Natural killer cell (primary cell): Measurements from ENCODE around the gene SOX10. TPM values are rescaled to one million over a fixed set of nuclear protein-coding genes. Genes with fewer than 3 reads are reported as not detected.

ENCODE experiments used
- ATAC-seq, 3 donors: fragments of 150-1000 bp in 2 of 3; fragments of 200-7000 bp in 1 of 3; cut with Tn5 transposase; 1 replicate in 1 of 3; 2 replicates in 2 of 3; pipeline ENCODE4 v1.10.0; 2021; ENCODE audit warnings: mild to moderate bottlenecking in 2 of 3, moderate library complexity in 2 of 3
- DNase-seq, 2 donors: peaks; one replicate each; pipeline versions ENCODE4 v3.0.0 to v3.0.0-alpha.2; 2013 to 2021; ENCODE audit warnings: mixed read lengths in 1 of 2
- H3K27ac ChIP-seq: one replicate; pipeline ENCODE4 v1.5.1; 2013; ENCODE audit warnings: mild to moderate bottlenecking, low read length
- H3K27me3 ChIP-seq: one replicate; pipeline ENCODE4 v1.6.1; 2013; ENCODE audit warnings: low read length; ENCODE audit not compliant: control insufficient read depth, insufficient read depth
- H3K36me3 ChIP-seq: one replicate; pipeline ENCODE4 v1.6.1; 2013; ENCODE audit warnings: low read length; ENCODE audit not compliant: control insufficient read depth, insufficient read depth
- H3K4me1 ChIP-seq: one replicate; pipeline ENCODE4 v1.6.1; 2013; ENCODE audit warnings: low read length; ENCODE audit not compliant: control insufficient read depth, insufficient read depth
- H3K4me3 ChIP-seq: one replicate; pipeline ENCODE4 v1.5.1; 2013; ENCODE audit warnings: low read length
- H3K9me3 ChIP-seq: one replicate; pipeline ENCODE4 v1.6.1; 2013; ENCODE audit warnings: low read length; ENCODE audit not compliant: control insufficient read depth, insufficient read depth
- H3K27ac Mint-ChIP-seq, 2 donors: one replicate each; pipeline ENCODE4 v1.8.0; 2022; ENCODE audit warnings: mild to moderate bottlenecking in 2 of 2, mixed read lengths in 2 of 2, moderate library complexity in 1 of 2
- H3K27me3 Mint-ChIP-seq, 2 donors: one replicate each; pipeline ENCODE4 v1.8.0; 2022; ENCODE audit warnings: low read depth in 2 of 2, mixed read lengths in 2 of 2
- H3K36me3 Mint-ChIP-seq: one replicate; pipeline ENCODE4 v1.8.0; 2022; ENCODE audit warnings: mixed read lengths
- H3K4me1 Mint-ChIP-seq, 2 donors: one replicate each; pipeline ENCODE4 v1.8.0; 2022; ENCODE audit warnings: mixed read lengths in 2 of 2
- H3K4me3 Mint-ChIP-seq: one replicate; pipeline ENCODE4 v1.8.0; 2022; ENCODE audit warnings: mild to moderate bottlenecking, moderate library complexity, mixed read lengths
- H3K9me3 Mint-ChIP-seq, 2 donors: one replicate each; pipeline ENCODE4 v1.8.0; 2022; ENCODE audit warnings: mixed read lengths in 2 of 2
- WGBS: methylation state at CpG from one replicate; pipeline ENCODE4 v1.1.7; 2013; ENCODE audit warnings: missing lambda C conversion rate; ENCODE audit not compliant: insufficient coverage; 5-methylcytosine and 5-hydroxymethylcytosine counted together
- intact Hi-C: fragments of 100-400 bp; cut with micrococcal nuclease; formaldehyde crosslinking; loops from one replicate; pipeline ENCODE4 v1.14.2; 2022
- total RNA-seq, 4 donors: library from RNA; stranded (reverse); fragments of 120-200 nt in 1 of 4; gene quantifications; one replicate each; pipeline versions ENCODE4 v1.2.3 to v1.2.4, GENCODE V29; 2013 to 2022
- TF ChIP-seq, protein P1 (sequence below): fragments of 200-600 bp; IDR thresholded peaks from one replicate; pipeline ENCODE4 v1.8.0; 2022; ENCODE audit warnings: antibody characterized with exemption

The SOX10 gene
- total RNA-seq, 3 donors from 2014 or later (not counting 1 experiment from before 2014, with no cell fraction given), result not detected

DNA sequence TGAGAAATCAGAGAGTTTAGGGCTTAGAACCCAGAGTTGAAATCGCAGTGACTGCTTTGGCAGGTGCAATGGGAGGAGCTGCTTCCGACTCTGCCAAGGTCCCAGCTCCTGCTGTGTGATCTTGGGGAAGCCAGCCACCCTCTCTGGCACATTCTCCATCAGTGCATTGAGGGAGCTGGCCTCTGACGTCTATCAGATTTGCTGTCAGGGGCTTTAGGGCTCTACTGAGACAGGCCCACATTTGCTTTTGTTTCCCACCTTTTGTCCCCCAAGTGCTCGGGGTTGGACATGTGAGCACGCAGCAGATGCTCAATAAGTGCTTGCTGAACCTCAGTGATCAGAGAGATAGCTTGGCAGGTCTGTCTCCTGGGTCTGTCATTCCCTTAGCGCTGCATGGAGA is 10.6 kb upstream of the SOX10 start:
- no peaks in the 10 kb centered on the region for H3K36me3 Mint-ChIP-seq
- Histone ChIP-seq H3K36me3 (no peaks in the 10 kb centered on the region), H3K27me3 (no peaks in the 10 kb centered on the region), H3K9me3 (no peaks in the 10 kb centered on the region), H3K4me1 (peaks cover 79% of the 10 kb centered on the region), H3K27ac (peak overlapping the region; percentile 81), H3K4me3 (no peak overlapping the region)
- peaks cover 47 to 65% of the 10 kb centered on the region in 2 donors for H3K4me1 Mint-ChIP-seq
- H3K9me3 Mint-ChIP-seq, result no peaks in the 10 kb centered on the region
- DNase-seq (no peak), ATAC-seq (no peak)
- 88% methylated on average over 6 of the region's 6 CpGs for WGBS
- TF ChIP-seq, protein P1, sequence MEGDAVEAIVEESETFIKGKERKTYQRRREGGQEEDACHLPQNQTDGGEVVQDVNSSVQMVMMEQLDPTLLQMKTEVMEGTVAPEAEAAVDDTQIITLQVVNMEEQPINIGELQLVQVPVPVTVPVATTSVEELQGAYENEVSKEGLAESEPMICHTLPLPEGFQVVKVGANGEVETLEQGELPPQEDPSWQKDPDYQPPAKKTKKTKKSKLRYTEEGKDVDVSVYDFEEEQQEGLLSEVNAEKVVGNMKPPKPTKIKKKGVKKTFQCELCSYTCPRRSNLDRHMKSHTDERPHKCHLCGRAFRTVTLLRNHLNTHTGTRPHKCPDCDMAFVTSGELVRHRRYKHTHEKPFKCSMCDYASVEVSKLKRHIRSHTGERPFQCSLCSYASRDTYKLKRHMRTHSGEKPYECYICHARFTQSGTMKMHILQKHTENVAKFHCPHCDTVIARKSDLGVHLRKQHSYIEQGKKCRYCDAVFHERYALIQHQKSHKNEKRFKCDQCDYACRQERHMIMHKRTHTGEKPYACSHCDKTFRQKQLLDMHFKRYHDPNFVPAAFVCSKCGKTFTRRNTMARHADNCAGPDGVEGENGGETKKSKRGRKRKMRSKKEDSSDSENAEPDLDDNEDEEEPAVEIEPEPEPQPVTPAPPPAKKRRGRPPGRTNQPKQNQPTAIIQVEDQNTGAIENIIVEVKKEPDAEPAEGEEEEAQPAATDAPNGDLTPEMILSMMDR, result no peak
- H3K27ac Mint-ChIP-seq, result peak overlapping the region; percentile 83 to 84
- intact Hi-C loops, result no loop called here
- H3K27me3 Mint-ChIP-seq, result no peaks in the 10 kb centered on the region
- H3K4me3 Mint-ChIP-seq, result peak overlapping the region; percentile 72

DNA sequence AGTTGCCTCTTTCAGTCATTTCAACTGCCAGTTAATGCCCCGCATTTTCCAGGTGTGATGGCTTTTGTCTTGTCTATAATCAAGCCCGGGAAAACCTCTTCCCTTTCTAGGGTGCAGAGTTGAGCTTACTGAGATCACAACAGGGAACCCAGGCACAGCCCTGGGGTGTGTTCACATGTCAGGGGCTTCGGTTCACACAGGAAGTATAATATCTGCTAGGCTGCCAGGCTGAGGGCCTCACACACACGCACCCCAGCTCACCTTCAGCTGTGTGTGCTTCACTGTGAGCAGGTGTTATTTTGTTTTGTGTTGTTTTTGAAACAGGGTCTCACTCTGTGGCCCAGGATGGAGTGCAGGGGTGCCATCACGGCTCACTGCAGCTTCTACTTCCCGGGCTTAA is 9.7 kb upstream of the SOX10 start:
- H3K27ac ChIP-seq, result peak overlapping the region; percentile 81
- H3K4me3 Mint-ChIP-seq, result peak overlapping the region; percentile 73

DNA sequence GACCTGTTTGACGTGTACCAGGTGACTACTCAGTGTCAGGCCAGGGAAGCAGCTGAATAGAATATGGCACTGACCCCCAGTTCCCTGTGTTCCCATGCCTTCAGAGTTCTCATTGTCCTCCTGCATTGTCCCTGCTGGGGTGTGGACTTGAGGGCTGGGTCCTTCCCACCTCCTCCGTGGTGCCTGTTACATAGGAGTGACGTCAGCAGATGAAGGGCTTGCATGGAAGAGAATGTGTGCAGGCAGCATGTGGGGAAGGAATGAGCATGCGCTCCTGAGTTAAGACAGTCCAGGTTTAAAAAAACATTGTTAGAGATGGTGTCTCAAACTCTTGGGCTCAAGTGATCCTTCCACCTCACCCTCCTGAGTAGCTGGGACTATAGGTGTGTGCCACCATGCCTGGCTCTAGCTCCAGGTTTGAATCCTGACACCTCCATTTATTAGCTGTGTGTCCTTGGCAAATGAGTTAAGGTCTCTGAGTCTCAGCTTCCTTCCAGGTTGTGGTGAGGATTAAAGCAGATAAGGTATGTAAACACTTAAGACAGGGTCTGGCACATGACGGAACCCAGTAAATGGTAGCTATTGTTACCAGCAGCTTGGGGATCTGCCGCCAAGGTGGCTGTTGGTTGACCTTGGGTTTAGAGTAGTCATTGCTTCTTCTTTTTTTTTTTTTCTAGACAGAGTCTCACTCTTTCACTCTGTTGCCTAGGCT is 7.5 kb upstream of the SOX10 start:
- Histone ChIP-seq H3K4me3 (no peak overlapping the region), H3K36me3 (peaks cover 2% of the 10 kb centered on the region), H3K4me1 (peaks cover 48% of the 10 kb centered on the region), H3K27me3 (no peaks in the 10 kb centered on the region), H3K9me3 (no peaks in the 10 kb centered on the region), H3K27ac (no peak overlapping the region)
- peak overlapping the region in 1 of 2 donors; percentile 45 for H3K27ac Mint-ChIP-seq
- no peaks in the 10 kb centered on the region for H3K9me3 Mint-ChIP-seq
- H3K36me3 Mint-ChIP-seq, result no peaks in the 10 kb centered on the region
- TF ChIP-seq, protein P1, result no peak
- ATAC-seq (no peak), DNase-seq (no peak)
- no peak overlapping the region for H3K4me3 Mint-ChIP-seq
- peaks cover 38 to 46% of the 10 kb centered on the region in 2 donors for H3K4me1 Mint-ChIP-seq
- intact Hi-C loops, result no loop called here
- WGBS, result 91% methylated on average over 6 of the region's 6 CpGs
- no peaks in the 10 kb centered on the region for H3K27me3 Mint-ChIP-seq

More for the DNA sequence above, 9.7 kb upstream of the SOX10 start:
- Histone ChIP-seq H3K27me3 (no peaks in the 10 kb centered on the region), H3K4me3 (no peak overlapping the region), H3K4me1 (peaks cover 69% of the 10 kb centered on the region), H3K9me3 (no peaks in the 10 kb centered on the region), H3K36me3 (no peaks in the 10 kb centered on the region)
- TF ChIP-seq, protein P1, result no peak
- ATAC-seq (peak; percentile 97 to 99 (median 97)), DNase-seq (peak; percentile 56 to 65)
- Mint-ChIP-seq H3K9me3 (no peaks in the 10 kb centered on the region), H3K27me3 (no peaks in the 10 kb centered on the region), H3K4me1 (peaks cover 47 to 64% of the 10 kb centered on the region in 2 donors), H3K27ac (peak overlapping the region; percentile 83 to 84), H3K36me3 (no peaks in the 10 kb centered on the region)
- intact Hi-C loops, result no loop called here
- WGBS, result 28% methylated on average over 6 of the region's 6 CpGs

DNA sequence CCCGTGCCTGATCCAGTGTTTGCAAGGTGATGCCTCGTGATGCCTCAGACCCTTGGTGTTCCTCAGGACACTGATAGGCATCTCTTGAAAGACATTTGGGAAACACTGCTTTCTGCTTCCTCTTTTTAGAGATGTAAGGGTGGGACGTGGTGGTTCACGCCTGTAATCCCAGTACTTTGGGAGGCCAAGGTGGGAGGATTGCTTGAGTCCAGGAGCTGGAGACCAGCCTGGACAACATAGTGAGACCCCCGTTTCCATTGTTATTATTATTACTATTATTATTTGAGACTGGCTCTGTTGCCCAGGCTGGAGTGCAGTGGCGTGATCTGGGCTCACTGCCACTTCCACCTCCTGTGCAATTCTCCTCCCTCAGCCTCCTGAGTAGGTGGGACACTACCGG is 6.5 kb upstream of the SOX10 start:
- no peak for DNase-seq
- intact Hi-C loops, result no loop called here
- H3K36me3 Mint-ChIP-seq, result no peaks in the 10 kb centered on the region
- H3K27me3 ChIP-seq, result no peaks in the 10 kb centered on the region
- H3K4me3 Mint-ChIP-seq, result no peak overlapping the region
- H3K36me3 ChIP-seq, result peaks cover 4% of the 10 kb centered on the region
- no peak overlapping the region for H3K4me3 ChIP-seq
- H3K27ac Mint-ChIP-seq, result no peak overlapping the region
- TF ChIP-seq, protein P1, result no peak
- WGBS, result 97% methylated on average over 5 of the region's 7 CpGs
- no peaks in the 10 kb centered on the region for H3K27me3 Mint-ChIP-seq
- no peaks in the 10 kb centered on the region for H3K9me3 ChIP-seq
- peaks cover 29 to 35% of the 10 kb centered on the region in 2 donors for H3K4me1 Mint-ChIP-seq
- H3K27ac ChIP-seq, result no peak overlapping the region
- no peak for ATAC-seq
- no peaks in the 10 kb centered on the region for H3K9me3 Mint-ChIP-seq
- peaks cover 37% of the 10 kb centered on the region for H3K4me1 ChIP-seq
